Left renal pelvis (tissue), 4 donors: ENCODE measurements around the gene USP24. TPM values are rescaled to one million over a fixed set of nuclear protein-coding genes. Genes with fewer than 3 reads are reported as not detected.
"Not testable (repeated sequence)": the region's sequence is repeated elsewhere in the genome, so short reads cannot be mapped to it uniquely, and the experiment has no call there.

Source experiments
- DNase-seq, 4 donors: peaks; one replicate each; pipeline ENCODE4 v3.0.0-alpha.2; 2013; ENCODE audit warnings: low read depth in 4 of 4, low spot score in 3 of 4
- polyA plus RNA-seq, 4 donors: library from polyadenylated mRNA; unstranded; fragments of 120-200 nt; gene quantifications; one replicate each; pipeline ENCODE4 v1.2.1, GENCODE V29; 2013; ENCODE audit not compliant: insufficient read length in 4 of 4

The USP24 gene
- polyA plus RNA-seq, 4 donors = 24.3 to 54.7 (median 46.8) TPM

GRCh38 chr1:55043011-55043410 is 172.2 kb downstream of the USP24 start:
- DNase-seq = no peak

- no peak for DNase-seq
These were observed 173.6 kb downstream of the USP24 start for GRCh38 chr1:55041613-55042012.

GRCh38 chr1:55040933-55041494 is 174.2 kb downstream of the USP24 start:
- no peak for DNase-seq

- no peak for DNase-seq
These were observed 174.9 kb downstream of the USP24 start for GRCh38 chr1:55040083-55040932.

DNA sequence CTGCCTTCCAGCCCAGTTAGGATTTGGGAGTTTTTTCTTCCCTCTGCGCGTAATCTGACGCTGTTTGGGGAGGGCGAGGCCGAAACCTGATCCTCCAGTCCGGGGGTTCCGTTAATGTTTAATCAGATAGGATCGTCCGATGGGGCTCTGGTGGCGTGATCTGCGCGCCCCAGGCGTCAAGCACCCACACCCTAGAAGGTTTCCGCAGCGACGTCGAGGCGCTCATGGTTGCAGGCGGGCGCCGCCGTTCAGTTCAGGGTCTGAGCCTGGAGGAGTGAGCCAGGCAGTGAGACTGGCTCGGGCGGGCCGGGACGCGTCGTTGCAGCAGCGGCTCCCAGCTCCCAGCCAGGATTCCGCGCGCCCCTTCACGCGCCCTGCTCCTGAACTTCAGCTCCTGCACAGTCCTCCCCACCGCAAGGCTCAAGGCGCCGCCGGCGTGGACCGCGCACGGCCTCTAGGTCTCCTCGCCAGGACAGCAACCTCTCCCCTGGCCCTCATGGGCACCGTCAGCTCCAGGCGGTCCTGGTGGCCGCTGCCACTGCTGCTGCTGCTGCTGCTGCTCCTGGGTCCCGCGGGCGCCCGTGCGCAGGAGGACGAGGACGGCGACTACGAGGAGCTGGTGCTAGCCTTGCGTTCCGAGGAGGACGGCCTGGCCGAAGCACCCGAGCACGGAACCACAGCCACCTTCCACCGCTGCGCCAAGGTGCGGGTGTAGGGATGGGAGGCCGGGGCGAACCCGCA is 175.7 kb downstream of the USP24 start, which contains the start of gene PCSK9:
TSS of gene PCSK9 (plus strand) at position 207 of the 741 bp plus-strand sequence. CDS start at position 497, 290 bp downstream.
- peak in 3 of 4 donors; percentile 18 to 36 (median 21) for DNase-seq

- no peak for DNase-seq
These were observed 176.2 kb downstream of the USP24 start for GRCh38 chr1:55038974-55039341.

GRCh38 chr1:55038552-55038838 is 176.7 kb downstream of the USP24 start:
- no peak for DNase-seq

DNA sequence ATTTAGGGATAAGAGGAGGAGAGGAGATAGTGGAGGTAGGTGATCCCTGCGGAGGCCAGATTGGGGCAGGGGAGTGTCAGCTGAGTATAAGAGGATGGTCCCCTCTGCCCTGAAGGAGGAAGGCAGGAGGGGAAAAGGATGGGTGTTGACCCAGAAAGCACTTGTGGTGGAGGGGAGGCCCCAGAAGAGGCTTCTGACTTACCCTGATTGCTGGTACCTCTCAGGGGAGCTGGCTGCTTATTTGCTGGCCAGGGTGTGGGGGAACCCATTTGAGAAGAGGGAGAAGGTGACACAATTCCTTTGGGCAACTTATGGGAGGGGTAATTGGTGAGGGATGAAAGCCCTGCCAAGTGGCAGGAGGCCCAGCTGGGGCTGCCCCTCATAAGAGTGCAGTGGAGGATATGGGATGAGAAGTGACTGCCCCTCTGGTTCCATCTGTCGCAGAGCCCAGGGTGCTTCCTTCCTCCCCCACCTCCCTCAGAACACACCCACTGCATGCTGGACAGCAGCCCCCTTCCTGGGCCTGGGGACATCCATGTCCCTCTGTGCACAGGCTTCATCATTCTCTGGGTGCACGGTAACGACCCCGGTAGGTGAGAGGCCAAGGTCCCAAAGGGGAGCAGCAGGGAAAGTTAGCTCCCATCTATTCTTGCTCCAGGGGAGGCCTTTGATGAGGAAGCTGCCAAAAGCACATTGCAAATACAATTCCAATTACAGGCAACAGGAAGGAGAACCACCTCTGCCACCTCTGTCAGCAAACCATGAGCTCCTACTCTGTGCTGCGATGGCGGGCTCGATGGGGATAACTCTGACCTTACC is 177.2 kb downstream of the USP24 start:
- no peak for DNase-seq

DNA sequence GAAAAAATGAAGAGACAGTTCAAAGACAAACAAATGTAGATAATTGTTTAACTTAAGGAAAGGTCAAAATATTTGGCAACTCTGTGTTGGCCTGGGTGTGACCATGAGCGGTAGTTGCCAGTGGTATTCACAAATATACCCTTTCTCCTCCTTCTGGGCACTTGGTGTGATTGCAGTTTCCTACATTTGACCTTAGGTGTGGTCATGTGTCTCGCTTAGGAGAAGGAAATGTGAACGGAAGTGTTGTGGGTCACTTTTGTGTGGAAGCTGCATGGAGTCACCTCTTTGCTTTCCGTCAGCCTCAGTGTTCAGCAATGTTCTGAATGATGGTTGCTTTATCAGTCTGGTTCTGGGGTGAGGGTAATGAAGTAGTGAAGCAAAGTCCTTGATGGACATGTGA is 179.3 kb downstream of the USP24 start:
- no peak for DNase-seq

- DNase-seq = peak in 1 of 4 donors; percentile 51
These were observed 180.6 kb downstream of the USP24 start for GRCh38 chr1:55034476-55035133.

GRCh38 chr1:55033265-55033614 is 181.9 kb downstream of the USP24 start:
- no peak for DNase-seq

DNA sequence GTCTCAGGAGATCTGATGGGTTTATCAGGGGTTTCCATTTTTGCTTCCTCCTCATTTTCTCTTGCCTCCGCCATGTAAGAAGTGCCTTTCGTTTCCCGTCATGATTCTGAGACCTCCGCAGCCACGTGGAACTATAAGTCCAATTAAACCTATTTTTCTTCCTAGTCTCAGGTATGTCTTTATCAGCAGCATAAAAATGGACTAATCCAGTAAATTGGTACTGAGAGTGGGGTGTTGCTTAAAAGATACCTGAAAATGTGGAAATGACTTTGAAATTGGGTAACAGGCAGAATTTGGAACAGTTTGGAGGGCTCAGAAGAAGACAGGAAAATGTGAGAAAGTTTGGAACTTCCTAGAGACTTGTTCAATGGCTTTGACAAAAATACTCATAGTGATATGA is 184.1 kb downstream of the USP24 start:
- DNase-seq = not testable (repeated sequence)

DNA sequence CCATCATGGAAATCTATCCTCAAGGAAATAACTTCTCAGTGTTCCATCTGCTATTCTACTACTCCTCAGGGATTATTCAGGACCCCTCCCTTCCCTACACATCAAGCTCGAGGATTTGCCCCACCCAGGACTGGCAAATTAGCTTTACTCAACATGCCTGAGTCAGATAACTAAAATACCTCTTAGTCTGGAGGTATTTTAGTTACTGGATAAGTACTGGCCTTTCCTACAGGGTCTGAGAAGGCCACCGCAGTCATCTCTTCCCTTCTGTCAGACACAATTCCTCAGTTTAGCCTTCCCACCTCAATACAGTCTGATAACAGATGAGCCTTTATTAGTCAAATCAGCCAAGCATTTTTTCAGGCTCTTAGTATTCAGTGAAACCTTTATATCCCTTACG is 188.5 kb downstream of the USP24 start:
- DNase-seq = not testable (repeated sequence)

- not testable (repeated sequence) for DNase-seq
These were observed 191.0 kb downstream of the USP24 start for GRCh38 chr1:55024163-55024562.

GRCh38 chr1:55021942-55022546 is 193.1 kb downstream of the USP24 start:
- DNase-seq = peak; percentile 50 to 78 (median 61)

DNA sequence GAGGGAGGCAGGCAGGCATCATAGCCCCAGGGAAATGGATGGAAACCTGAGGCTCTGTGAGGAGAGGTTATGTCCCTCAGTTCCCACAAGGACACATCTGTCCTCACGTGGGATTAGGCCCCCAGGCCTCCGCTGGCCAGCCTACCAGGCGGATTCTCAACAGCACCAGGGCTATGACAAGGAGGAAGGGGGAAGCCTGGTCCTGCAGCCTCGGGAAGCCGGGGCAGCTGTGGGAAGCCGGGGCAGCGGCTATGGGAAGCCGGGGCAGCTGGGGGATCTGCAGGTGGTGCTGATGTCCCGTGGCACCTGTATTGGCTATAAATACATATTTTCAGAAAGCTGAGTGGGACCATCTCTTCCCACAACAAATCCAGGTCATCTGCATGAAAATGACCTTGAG is 196.8 kb downstream of the USP24 start:
- no peak for DNase-seq
